GM21737 (cell line): Measurements from ENCODE around the gene GRIN2D.
"Not testable (repeated sequence)": the region's sequence is repeated elsewhere in the genome, so short reads cannot be mapped to it uniquely, and the experiment has no call there.

ENCODE experiments used
- ATAC-seq: cut with Tn5 transposase; IDR thresholded peaks from one replicate; pipeline ENCODE4 v1.9.1; 2021; ENCODE audit warnings: mild to moderate bottlenecking, moderate library complexity; ENCODE audit not compliant: unreplicated experiment

GRIN2D gene

DNA sequence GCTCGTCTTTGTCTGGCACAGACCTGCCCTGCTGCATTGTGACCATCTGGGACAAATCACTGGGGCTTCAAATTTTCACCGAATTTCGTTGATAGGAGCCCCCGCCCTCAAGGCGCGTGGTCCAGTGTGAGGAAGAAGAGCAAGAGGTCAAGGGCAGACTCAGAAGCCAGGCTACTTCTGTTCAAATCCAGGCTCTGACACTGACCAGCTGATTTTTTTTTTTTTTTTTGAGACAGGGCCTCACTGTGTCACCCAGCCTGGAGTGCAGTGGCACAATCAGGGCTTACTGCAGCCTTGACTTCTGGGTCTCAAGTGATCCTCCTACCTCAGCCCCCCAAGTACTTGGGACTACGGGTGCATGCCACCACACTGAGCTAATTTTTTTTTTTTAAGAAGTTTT, 22.1 kb upstream of the GRIN2D start:
- ATAC-seq: no peak

DNA sequence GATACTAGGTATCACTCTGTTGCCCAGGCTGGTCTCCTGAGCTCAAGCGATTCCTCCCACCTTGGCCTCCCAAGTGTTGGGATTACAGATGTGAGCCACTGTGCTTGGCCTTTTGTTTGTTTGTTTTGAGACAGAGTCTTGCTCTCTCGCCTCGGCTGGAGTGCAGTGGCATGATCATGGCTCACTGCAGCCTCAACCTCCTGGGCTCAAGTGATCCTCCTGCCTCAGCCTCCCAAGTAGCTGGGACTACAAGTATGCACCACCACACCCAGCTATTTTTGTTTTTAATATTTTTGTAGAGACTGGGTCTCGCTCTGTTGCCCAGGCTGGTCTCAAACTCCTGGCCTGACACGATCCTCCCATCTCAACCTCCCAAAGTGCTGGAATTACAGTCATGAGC, 21.7 kb upstream of the GRIN2D start:
- ATAC-seq: not testable (repeated sequence)

DNA sequence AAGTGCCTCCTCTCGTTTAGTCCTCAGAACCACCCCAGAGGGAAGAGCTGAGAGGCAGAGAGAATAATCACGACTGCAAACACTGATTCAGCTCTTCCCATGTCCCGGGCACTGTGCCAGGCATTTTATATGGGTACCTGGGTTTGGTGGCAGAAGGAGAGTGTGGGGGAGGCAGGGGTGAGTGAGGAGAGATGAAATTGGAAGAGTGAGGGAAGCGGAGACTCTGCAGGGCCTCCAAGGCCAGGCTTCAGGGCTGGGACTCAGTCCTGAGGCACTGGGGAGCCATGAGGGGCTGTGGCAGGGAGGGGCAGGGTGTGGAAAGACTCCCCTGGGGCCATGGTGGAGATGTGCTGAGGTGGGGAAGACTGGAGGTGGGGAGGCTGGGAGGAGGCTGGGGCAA, 20.6 kb upstream of the GRIN2D start:
- ATAC-seq: no peak

DNA sequence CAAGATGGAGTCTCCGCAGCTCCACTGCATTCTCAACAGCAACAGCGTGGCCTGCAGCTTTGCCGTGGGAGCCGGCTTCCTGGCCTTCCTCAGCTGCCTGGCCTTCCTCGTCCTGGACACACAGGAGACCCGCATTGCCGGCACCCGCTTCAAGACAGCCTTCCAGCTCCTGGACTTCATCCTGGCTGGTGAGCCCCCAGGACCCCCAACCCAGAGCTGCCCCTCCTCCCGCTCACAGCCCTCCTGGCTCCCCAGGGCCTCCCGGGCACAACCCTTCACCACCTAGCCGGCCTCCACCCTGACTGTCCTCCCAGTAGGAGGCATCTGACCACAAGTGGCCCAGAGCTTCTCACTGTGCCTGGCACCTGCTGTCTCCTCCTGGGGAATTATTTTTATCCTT, 19.9 kb upstream of the GRIN2D start:
- ATAC-seq: no peak

DNA sequence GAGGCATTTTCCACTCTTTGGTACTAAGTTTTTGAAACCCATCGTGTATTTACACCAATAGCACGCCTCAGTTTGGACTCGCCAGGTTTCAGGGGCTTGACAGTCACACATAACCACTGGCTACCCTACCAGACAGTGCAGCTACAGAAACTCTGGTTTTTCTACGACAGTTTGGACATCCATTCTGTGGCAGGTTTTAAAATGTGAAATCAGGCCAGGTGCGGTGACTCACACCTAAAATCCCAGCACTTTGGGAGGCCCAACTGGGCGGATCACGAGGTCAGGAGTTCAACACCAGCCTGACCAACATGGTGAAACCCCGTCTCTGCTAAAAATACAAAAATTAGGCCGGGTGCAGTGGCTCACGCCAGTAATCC, 15.3 kb upstream of the GRIN2D start:
- no peak for ATAC-seq

DNA sequence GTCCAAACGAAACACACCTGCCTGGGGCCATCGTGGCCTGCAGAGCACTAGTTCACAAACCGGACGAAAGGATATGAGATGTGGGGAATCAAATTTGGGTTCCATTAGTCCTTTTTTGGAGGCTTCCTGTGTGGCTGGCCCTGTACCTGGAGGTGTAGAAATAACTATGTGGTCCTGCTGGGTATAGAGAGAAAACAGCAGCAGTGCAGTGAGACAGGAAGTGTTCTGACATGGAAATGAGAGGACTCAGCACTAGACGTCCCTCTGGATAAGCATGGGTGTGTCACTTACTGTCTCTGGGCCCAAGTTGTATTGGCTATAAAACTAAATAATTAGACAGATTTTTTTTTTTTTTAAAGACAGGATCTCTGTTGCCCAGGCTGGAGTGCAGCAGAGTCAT, 14.4 kb upstream of the GRIN2D start:
- ATAC-seq: no peak

DNA sequence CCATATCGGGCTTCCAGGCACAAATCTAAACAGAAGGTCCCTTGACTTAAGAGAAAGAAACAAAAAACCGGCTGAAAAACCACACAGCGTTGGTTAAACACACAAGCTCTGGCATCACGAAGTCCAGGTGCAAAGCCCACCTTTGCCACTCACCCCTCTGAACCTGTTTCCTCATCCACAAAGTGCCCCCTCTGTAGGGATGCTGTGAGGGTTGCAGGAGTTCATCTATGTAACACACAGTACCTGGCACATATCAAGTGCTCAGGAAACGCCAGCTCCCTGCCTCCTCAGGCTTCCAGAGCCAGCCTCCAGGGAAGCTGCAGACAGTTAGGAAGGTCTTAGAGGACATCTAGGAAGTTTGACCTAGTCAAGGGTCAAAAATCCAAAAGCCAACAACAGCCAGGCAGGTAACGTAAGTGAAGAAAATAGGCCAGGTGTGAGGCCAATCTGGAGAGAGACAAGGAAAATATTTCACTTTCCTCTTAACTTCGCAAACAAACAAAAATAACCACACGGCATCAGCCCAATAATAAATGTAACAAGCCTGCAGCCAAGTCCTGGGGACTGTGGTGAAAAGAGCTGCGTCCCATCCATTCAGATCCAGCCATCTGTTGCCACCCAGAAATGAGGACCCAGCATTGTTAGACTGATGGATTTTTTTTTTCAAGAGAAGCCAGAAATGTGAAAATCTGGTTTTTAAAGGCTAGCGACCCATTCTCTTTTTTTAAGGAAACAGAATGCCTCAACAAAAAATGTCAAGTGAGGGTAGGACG, 12.1 kb upstream of the GRIN2D start:
- no peak for ATAC-seq

DNA sequence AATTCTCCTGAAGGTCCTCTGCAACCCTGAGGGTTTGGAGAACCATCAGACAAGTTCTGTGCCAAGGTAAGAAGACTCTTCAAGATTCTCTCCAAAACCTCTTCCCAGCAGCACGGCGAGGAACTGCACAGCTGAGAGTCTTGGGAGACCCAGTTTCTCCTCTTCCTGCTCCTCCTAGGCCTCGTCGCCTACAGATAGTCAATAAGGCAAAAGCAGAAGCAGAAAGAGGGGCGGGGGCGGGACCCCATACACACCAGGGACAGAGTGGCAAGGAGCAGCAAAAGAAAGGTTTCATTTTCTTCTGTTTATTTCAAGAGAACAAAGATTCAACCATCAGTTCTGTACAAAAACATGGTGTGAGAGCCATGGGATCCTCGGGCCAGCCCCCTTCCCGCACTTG, 11.2 kb upstream of the GRIN2D start:
- ATAC-seq: no peak

DNA sequence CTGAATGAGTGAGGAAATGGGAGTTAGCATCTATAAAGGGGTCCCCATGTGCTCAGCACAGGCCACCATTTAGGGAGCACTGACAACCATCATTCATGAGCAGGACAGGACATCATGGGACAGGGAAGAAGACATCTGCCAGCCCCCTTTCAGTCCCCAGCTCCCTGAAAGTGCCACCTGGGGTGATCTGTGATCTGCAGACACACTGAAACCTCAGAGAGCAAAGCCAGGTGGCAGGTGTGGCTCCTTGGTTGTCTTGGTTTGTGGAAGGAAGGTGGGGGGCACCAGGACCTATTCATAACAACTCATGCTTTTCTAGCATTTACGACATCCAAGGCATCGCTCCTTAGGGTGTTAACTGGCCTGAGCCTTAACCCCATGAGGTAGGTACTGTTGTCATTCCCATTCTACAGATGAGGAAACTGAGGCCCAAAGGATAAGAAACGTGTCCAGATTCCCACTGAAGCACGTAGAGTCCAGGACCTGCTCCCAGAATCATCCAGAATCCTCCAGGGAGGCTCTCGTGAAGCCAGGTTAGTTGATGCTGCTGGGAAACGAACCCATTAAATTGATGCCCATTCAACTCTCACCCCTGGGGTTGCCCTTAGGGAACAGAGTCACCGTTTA, 7.9 kb upstream of the GRIN2D start:
- no peak for ATAC-seq

DNA sequence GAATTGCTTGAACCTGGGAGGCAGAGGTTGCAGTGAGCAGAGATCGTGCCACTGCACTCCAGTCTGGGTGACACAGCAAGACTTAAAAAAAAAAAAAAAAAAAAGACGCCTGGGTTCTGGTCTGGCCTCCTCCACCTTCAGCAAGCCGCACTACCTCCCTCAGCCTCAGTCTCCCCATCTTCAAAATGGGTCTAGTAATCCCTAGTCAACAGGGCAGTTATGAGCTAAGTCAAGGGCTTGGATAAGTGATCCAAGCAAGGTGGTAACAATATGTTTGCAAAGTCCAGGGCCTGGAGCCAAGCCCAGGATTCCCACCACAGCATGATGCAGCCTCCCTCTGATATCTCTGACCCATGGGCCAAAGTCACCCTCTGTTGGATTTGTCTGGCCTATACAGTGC, 6.5 kb upstream of the GRIN2D start:
- ATAC-seq: no peak

DNA sequence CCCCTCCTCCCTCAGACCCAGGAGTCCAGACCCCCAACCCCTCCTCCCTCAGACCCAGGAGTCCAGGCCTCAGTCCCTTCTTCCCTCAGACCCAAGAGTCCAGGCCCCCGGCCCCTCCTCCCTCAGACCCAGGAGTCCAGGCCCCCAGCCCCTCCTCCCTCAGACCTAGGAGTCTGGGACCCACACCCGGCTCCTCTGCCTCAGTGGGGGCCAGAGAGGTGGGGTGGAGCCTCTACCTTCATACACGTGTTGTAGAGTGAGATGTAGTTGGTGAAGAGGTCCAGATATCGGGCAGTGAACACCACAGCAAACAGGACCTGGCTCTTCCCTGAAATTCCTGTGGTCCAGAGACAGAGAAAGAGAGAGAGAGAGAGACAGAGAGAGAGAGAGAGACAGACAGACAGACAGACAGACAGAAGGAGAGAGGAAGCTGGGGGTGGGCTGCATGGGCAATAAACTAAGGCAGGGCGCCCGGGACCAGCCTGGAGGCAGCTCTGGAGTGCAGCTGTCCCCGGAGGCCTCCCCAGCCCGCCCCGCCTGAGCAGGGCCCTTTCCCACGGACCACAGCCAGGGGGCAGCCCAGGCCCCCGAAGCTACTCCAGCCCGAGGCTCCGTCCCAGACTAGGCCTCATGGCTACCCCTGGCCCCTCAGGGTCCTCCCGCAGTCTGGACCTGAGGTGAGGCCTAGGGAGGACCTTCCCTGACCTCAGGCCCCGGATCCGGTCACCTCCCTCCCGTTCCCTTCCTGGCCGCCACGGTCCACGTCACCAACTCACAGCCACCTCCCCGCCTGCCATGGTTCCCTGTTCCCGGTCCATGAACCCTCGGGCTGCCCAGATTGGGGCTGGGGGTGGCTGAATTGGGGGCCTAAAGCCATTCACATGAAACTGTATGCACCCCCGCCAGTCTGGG, 3.0 kb upstream of the GRIN2D start:
- no peak for ATAC-seq

DNA sequence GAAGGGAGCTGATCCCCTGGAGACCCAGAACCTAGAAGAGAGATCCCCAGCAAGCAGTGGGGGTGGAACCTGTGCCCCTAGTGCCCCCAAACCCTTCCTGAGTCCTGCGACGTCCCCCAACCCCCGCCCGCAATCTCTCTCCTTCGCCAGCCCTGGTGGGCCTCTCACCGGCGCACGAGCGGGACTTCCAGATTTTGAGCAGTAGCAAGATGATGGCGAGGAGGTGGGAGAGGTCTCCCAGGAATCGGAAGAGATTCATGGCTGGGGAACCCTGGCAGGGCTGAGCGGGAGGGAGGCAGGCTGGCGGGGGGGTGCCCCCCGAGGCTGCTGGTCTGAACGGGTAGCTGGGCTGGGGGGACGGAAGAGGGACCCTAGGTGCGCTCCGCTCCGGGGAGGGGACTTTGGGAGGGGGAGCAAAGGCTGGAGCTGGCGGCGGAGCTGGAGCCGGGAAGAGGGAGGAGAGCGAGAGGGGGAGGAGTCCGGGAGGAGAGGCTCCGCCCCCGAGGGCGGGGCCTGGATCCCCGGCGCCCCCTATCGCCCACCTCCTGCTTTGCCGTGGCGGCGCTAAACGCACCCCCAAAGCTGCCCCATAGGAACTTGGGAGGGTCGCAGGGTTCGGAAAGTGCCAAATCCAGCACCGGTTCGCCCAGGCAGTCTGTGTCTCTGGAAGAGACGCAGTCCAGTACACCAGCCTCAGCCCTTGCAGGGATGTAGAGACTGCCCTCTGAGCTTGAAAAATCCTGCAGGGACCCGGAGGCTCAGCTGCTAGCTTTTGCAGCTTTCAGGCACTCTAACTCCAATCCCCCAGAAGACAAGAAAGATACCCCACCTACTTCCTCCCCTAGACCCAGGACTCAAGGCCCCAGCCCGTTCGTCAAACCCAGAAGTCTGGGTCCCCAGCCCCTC, 2.1 kb upstream of the GRIN2D start, which contains the start of gene KDELR1:
TSS of gene KDELR1 (minus strand) at position 452 of the 906 bp plus-strand sequence. CDS start at position 259, 193 bp downstream.
- ATAC-seq: peak; percentile 63

DNA sequence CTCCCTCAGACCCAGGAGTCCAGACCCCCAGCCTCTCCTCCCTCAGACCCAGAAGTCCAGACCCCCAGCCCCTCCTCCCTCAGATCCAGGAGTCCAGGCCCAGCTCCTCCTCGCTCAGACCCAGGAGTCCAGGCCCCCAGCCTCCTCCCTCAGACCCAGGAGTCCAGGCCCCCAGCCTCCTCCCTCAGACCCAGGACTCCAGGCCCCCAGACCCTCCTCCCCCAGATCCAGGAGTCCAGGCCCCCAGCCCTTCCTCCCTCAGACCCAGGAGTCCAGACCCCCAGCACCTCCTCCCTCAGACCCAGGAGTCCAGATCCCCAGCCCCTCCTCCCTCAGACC, 1.5 kb upstream of the GRIN2D start:
- not testable (repeated sequence) for ATAC-seq

DNA sequence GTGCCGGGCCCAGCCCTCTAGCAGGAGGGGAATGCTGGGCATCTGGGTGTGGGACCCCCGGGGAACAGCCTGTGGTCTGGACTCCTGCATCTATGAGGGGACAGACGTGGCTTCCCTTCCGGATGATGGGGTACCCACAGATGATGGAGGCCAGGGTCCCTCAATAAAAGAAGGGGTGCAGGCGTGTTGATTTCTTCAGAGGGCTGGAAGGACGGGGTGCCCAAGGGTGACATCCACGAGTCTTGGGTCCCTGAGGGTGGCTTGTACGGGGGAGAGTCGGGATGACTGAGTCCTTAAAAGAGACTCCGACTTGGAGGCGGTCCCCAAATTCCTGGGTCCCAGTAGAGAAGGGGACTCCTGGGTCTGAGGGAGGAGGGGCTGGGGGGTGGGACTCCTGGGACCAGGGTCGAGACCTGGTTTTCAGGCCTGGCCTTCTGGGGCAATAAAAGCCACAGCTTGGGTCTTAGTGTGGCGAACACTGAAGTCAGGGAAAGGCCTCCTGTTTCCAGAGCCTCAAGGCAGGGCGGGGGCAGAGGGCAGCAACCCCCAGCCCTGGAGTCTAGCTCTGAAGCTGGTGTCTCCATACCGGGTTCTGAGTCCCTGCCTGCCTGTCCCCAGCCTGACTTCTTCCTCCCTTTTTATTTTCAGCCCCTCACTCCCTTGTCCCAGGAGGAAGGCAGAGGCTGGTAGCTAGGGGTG, 459 bp upstream of the GRIN2D start:
- no peak for ATAC-seq

DNA sequence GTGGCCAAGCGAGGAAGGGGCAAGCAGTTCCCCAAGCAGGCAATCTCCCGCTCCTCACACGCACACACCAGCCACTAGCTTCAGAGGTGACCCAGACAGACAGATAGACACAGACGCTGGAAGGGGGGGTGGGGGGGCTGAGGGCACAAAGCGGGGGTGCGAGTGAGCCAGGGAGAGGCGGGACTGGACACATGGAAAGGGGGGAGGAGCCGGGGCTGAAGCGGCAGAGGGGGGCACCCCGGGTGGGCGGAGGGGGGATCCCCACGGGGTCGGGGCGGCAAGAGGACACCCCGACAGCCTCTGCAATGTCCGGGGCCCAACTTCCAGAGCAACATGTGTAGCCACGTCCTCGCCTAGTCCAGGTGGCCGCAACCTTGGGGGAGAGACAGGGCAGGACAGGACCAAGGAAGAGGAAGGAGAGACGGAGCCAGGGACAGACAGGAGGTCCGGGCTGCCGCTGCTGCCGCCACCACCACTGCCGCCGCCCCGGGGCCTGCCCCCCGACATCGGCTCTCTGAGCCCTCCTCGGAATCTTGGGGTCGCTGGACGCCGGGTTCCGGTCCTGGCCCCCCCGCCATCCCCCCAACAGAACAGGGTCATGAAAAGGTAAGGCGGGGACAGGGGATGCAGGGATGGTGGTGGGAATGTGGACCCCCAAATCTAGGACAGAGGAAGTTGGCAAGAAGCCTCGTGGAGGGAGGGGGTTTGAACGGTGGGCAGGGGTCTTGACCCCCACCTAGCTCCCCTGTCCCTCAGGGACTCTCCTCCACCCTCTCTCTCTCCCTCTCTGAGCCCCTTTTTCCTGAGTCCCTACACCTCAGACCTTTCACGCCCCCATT, 1.1 kb downstream of the GRIN2D start:
- no peak for ATAC-seq

DNA sequence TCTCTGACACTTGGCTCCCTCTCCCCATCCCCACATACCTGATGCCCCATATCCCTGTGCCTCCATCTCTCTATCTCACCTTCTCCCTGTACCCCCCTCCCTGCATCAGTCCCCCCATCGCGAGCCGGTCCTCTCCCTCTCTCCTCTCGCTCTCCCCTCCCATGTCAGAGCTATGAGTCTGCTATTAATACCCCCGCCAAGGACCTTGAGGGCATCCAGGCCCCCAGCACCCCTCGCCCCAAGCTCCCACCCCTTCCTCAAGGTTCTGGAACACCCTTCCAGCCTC, 1.6 kb downstream of the GRIN2D start:
- ATAC-seq: no peak

DNA sequence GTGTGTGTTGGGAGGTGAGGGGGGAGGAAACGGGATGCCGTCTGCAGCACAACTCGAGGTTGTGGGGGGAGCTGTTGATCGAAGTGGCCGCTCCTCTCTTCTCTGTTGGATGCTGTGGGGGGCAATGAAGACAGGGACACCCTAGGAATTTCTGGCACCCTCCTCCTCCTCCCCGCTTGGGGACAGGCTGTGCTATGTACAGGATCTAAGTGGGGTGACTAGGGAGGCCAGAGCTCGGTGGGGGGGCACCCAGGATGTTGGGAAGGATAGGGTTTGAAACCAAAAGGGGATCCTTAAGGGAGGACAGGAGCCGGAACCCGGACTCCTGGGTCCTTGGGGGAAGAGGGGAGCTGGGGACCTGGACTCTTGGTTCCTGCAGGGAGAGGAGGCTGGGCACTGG, 2.0 kb downstream of the GRIN2D start:
- ATAC-seq: no peak

DNA sequence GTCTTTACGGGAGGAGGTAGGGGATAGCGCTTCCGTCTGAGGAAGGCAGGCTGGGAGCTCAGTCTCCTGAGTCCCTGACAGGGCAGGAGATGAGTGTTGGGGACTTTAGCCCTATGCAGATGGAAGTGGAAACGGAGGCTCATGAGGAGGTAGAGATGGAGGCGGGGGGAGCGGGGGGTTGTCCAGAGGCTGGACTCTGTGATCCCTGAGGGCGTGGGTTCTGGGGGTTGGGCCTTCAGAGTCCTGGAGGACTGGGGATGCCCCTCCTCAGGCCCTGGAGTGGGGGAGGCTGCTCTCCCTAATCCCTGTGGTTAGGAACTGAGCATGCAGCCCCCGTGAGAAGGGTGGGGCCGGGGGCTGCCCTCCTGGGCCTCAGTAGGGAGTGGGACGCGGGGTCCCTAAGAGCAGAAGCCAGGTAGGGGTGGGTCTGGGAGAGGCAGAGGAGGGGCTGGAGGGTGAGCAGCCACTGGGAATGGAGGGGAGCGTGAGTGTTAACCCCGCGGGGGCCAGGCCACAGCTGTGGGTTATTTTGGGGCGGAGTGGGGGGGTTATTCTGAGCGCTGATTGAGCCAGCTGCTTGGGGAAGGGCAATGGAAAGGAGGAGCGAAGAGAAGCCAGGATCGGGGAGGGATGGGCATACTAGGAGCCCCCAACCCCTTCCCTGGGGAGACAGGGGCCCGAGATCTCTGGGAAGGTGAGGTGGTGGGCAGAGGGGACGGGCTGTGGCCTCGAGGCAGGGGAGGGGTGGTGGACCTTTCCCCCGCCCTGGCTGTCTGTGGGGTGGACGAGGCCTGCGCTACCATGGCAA, 2.8 kb downstream of the GRIN2D start:
- ATAC-seq: no peak

DNA sequence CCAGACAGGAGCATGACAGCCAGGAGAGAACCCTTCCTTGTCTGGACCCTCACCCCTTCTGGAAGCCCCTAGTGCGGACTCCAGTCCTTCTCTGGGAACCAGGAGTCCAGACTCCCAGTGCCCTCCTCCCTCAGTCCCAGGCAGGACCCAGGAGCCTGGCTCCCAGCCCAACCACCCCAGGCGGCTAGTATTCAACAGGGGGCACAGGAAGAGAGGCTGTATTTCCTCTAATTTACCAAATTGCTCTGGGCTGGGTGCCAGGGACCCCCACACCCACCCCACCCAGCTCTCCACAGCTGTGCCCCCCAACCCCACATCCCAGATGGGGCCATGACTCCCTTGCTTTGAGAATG, 3.3 kb downstream of the GRIN2D start:
- no peak for ATAC-seq
